ENCODE data around the gene DNMBP.
"Not testable (repeated sequence)": the region's sequence is repeated elsewhere in the genome, so short reads cannot be mapped to it uniquely, and the experiment has no call there.

The DNMBP gene

GRCh38 chr10:99912041-99912440 is 97.7 kb downstream of the DNMBP start:
- DNase-seq = no peak

GRCh38 chr10:99908512-99908911 is 101.2 kb downstream of the DNMBP start:
- no peak for DNase-seq

GRCh38 chr10:99906470-99906869 is 103.3 kb downstream of the DNMBP start:
- DNase-seq = no peak

- DNase-seq = no peak
Measured at GRCh38 chr10:99905971-99906370, 103.8 kb downstream of the DNMBP start.

- DNase-seq = no peak
Measured at GRCh38 chr10:99895867-99896266, 113.9 kb downstream of the DNMBP start.

GRCh38 chr10:99895066-99895465 is 114.7 kb downstream of the DNMBP start:
- DNase-seq = not testable (repeated sequence)

GRCh38 chr10:99894613-99895012 is 115.1 kb downstream of the DNMBP start:
- no peak for DNase-seq

GRCh38 chr10:99888622-99889021 is 121.1 kb downstream of the DNMBP start:
- DNase-seq = no peak

GRCh38 chr10:99883523-99883922 is 126.2 kb downstream of the DNMBP start:
- no peak for DNase-seq

GRCh38 chr10:99881371-99881770 is 128.4 kb downstream of the DNMBP start:
- DNase-seq = no peak

GRCh38 chr10:99880080-99880835 is 129.5 kb downstream of the DNMBP start:
- no peak for DNase-seq

GRCh38 chr10:99875473-99875872 is 134.3 kb downstream of the DNMBP start:
- no peak for DNase-seq

- DNase-seq = no peak
Measured at GRCh38 chr10:99874341-99875085, 135.2 kb downstream of the DNMBP start.

- no peak for DNase-seq
Measured at GRCh38 chr10:99873846-99874245, 135.9 kb downstream of the DNMBP start.

- no peak for DNase-seq
Measured at GRCh38 chr10:99872367-99873162, 137.2 kb downstream of the DNMBP start.

- DNase-seq = no peak
Measured at GRCh38 chr10:99870123-99870730, 139.5 kb downstream of the DNMBP start.

GRCh38 chr10:99869581-99870122 is 140.1 kb downstream of the DNMBP start:
- DNase-seq = no peak

GRCh38 chr10:99867250-99867649 is 142.5 kb downstream of the DNMBP start:
- not testable (repeated sequence) for DNase-seq

GRCh38 chr10:99863535-99864240 is 146.1 kb downstream of the DNMBP start:
- DNase-seq = not testable (repeated sequence)

- no peak for DNase-seq
Measured at GRCh38 chr10:99860466-99860865, 149.3 kb downstream of the DNMBP start.

GRCh38 chr10:99859585-99859984 is 150.2 kb downstream of the DNMBP start:
- DNase-seq = no peak

GRCh38 chr10:99858849-99859248 is 150.9 kb downstream of the DNMBP start:
- no peak for DNase-seq

All from AML-193 (cell line).